GM12873 (cell line): ENCODE data around the gene DAZAP1.

ENCODE experiments used
- CTCF ChIP-seq: IDR thresholded peaks from 2 replicates; pipeline ENCODE4 v1.5.1; 2012; ENCODE audit warnings: low read depth, mild to moderate bottlenecking, moderate library complexity, low read length, control low read depth; ENCODE audit not compliant: insufficient read depth; ENCODE audit errors: missing control alignments

DAZAP1 gene

DNA sequence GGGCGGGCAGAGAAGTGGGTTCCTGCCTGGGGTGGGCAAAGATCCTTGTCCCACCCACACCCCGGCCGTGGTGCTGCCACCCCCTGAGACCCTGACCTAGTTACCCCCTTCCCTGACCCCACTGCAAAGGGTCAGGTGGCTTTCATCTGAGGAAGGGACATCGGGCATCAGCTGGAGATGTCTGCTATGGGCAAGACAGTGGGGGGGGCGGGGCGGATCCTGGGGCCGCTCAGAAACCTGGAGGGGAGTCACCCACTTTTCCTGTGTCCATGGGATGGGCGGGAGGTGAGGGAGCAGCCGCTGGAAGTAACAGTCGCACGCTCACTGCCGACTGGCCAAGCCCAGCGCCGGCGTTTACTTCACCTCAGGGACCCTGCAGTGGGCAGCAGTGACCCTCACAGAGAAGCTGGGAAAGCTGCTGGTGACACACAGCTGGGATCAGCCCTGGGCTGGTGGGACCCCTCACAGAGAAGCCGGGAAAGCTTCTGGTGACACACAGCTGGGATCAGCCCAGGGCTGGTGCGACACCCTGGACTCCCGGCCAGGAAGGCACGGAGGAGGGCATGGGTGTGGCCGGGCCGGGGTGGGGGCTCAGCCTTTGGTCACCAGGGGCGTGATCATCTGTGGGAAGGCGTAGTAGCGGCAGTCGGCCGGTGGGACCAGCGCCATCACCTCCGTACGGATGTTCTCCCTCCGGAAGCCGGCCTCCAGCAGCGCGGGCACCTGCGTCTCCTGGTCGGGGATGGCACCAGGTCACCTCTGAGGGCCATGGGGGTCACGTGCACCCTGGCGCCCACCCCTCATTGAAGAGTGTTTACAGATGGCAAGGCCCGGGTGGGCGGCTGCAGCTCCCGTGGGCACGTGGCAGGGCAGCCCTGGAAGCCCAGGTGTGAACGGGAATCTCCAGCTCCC, 10.4 kb upstream of the DAZAP1 start:
- no peak for TF ChIP-seq CTCF

DNA sequence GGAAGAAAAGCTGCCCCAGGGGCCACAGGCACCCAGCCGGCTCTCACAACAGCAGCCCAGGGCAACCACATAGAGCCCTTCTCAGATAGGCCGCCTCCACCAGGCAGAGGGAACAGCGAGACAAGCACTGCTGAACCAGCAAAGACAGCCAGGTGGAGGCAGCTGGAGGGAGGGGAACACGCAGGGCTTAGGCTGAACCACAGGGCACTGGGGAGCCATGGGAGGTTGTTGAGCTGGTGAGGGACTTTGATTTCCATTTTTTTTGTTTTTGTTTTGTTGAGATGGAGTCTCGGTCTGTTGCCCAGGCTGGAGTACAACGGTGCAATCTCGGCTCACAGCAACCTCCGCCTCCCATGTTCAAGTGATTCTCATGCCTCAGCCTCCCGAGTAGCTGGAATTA, 9.5 kb upstream of the DAZAP1 start:
- TF ChIP-seq CTCF, result no peak

- TF ChIP-seq CTCF, result no peak
Measured at GRCh38 chr19:1399079-1399478, 8.3 kb upstream of the DAZAP1 start.

GRCh38 chr19:1399745-1400144, 7.6 kb upstream of the DAZAP1 start:
- no peak for TF ChIP-seq CTCF

DNA sequence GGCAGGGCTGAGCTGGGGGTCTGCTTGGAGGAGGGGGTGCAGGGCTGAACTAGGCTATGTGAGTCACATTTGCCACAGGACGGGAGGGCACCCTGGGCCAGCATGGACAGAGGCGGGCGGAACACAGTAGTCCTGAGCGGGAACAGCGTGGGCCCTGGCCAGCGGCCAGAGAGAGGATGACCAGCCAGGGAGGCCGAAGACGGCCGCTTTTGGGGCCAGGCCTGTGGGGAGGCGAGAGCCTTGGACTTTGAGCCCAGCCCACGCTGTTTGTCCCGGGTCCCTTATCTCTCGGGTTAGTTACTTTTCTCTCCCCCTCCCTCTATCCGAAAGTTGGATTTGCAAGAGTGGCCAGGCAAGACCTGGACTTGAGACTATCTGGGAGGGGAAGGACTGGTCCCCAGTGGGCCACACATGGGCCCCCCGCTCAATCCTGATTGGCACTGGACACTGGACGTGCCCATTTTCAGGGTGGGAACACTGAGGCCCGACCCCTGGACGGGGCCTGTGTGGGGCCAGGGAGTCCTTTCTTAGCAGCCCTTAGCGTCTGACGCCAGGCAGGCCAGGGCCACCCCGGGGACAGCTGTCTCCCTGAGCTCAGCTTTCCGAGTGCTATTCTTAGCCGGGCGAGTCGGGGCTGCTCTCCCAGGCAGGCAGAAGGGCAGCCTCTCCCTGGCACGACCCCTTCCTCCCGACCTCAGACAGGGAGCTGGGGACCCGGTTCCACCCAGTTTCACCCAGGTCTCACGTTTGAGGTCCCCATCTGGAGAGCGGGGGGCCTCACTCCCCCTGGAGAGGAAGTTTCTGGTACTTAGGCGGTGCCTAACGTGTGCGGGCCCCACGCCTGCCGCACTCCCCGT, 6.9 kb upstream of the DAZAP1 start:
- no peak for TF ChIP-seq CTCF

DNA sequence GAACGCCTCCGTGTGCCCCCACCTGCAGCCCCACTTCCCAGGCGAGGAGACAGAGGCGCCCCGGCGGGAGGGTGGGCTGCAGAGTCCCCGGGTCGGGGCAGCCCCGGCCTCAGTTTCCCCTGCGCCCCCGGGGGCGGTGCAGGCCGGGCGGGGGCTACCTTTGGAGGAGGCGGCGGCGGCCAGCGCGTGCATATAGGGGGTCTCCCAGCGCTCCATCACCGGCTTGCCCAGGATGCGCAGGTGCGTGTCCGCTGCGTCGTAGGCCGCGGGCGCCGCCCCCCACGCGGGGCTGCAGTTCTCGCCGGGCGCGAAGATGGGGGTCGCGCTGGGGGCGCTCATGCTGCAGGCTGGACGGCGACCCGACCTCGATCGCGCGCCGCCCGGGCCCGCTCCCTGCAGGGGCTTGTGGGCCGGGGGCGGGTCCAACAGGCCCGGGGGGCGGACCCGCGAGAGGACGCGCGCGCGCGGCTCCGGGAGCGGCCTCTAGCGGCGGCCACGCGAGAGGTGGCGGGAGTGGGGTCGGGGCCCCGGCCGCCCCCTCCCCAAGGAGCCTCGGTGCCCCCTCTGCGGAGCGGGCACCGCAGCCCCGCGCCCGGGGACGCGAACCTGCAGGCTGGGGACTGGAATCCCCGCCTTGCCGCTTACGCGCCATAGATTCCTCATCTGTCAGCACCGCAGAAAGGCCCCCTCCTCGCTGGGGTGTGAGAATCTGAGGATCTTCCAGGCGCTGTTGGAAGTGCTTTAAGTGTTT, 6.1 kb upstream of the DAZAP1 start, which contains the start of gene GAMT:
Gene GAMT, minus strand, starts transcription at position 405 of the 751 bp plus-strand sequence. Its CDS starts 66 bp downstream, at position 339.
- peak; percentile 41 for TF ChIP-seq CTCF

GRCh38 chr19:1401889-1402217, 5.5 kb upstream of the DAZAP1 start:
- no peak for TF ChIP-seq CTCF
